ENCODE data around the gene CD22. TPM values are rescaled to one million over a fixed set of nuclear protein-coding genes. Genes with fewer than 3 reads are reported as not detected.
"Not testable (repeated sequence)": the region's sequence is repeated elsewhere in the genome, so short reads cannot be mapped to it uniquely, and the experiment has no call there.

CD22 gene
- total RNA-seq, 4 donors from 2014 or later, result 10.9 to 207 (median 15.7) TPM; not detected in 1

DNA sequence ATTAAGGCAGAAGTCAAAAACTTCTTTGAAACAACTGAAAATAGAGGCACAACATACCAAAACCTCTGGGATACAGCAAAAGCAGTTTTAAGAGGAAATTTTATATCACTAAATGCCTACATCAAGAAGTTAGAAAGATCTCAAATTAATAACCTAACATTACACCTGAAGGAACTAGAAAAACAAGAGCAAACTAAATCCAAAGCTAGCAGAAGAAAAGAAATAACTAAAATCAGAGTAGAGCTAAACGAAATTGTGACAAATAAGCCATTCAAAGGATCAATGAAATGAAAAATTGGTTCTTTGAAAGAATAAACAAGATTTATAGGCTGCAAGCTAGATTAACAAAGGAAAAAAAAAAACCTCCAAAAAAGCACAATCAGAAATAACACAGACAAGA, 39.4 kb downstream of the CD22 start:
- H3K4me3 ChIP-seq, result no peak overlapping the region
- H3K27ac ChIP-seq, result no peak overlapping the region
- TF ChIP-seq, protein P1, sequence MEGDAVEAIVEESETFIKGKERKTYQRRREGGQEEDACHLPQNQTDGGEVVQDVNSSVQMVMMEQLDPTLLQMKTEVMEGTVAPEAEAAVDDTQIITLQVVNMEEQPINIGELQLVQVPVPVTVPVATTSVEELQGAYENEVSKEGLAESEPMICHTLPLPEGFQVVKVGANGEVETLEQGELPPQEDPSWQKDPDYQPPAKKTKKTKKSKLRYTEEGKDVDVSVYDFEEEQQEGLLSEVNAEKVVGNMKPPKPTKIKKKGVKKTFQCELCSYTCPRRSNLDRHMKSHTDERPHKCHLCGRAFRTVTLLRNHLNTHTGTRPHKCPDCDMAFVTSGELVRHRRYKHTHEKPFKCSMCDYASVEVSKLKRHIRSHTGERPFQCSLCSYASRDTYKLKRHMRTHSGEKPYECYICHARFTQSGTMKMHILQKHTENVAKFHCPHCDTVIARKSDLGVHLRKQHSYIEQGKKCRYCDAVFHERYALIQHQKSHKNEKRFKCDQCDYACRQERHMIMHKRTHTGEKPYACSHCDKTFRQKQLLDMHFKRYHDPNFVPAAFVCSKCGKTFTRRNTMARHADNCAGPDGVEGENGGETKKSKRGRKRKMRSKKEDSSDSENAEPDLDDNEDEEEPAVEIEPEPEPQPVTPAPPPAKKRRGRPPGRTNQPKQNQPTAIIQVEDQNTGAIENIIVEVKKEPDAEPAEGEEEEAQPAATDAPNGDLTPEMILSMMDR (IDR thresholded peaks at IDR 0.05), result no peak
- no peak for TF ChIP-seq POLR2A (IDR thresholded peaks at IDR 0.05)
- H3K9me3 ChIP-seq, result no peaks in the 10 kb centered on the region
- no peaks in the 10 kb centered on the region for H3K36me3 ChIP-seq
- H3K4me1 ChIP-seq, result no peaks in the 10 kb centered on the region
- no peaks in the 10 kb centered on the region for H3K27me3 ChIP-seq
- DNase-seq, result no peak

DNA sequence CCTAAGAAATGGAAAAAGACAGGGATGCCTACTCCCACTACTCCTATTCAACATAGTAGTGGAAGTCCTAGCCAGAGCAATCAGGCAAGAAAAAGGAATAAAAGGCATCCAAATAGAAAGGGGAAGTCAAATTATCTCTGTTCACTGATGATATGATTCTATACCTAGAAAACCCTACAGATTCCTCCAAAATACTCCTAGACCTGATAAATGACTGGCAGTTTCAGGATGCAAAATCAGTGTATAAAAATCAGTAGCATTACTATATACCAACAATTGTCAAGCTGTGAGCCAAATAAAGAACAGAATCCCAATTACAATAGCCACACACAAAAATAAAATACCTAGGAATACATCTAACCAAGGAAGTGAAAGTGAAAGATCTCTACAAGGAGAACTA, 40.5 kb downstream of the CD22 start:
- Histone ChIP-seq H3K4me1 (no peaks in the 10 kb centered on the region), H3K36me3 (no peaks in the 10 kb centered on the region), H3K9me3 (no peaks in the 10 kb centered on the region), H3K4me3 (no peak overlapping the region), H3K27ac (no peak overlapping the region), H3K27me3 (no peaks in the 10 kb centered on the region)
- no peak for DNase-seq
- TF ChIP-seq POLR2A (IDR thresholded peaks at IDR 0.05), result no peak
- TF ChIP-seq, protein P1 (IDR thresholded peaks at IDR 0.05), result no peak

- no peak within 1 kb of the TSS for H3K27ac ChIP-seq
- H3K36me3 ChIP-seq, result no peaks in the 10 kb centered on the region
- no peaks in the 10 kb centered on the region for H3K9me3 ChIP-seq
- TF ChIP-seq, protein P1 (IDR thresholded peaks at IDR 0.05), result no peak
- no peak for TF ChIP-seq POLR2A (IDR thresholded peaks at IDR 0.05)
- H3K4me1 ChIP-seq, result no peaks in the 10 kb centered on the region
- H3K27me3 ChIP-seq, result no peaks in the 10 kb centered on the region
- H3K4me3 ChIP-seq, result no peak within 1 kb of the TSS
- DNase-seq, result no peak
These were observed 41.7 kb downstream of the CD22 start, which contains the start of gene GPR42 for GRCh38 chr19:35370722-35371121. Gene GPR42, plus strand, starts transcription at chr19:35371068. Its CDS starts 292 bp downstream, at chr19:35371360.

- Histone ChIP-seq H3K4me3 (no peak overlapping the region), H3K27me3 (no peaks in the 10 kb centered on the region), H3K27ac (no peak overlapping the region), H3K36me3 (no peaks in the 10 kb centered on the region), H3K9me3 (no peaks in the 10 kb centered on the region), H3K4me1 (no peaks in the 10 kb centered on the region)
- no peak for DNase-seq
- TF ChIP-seq, protein P1 (IDR thresholded peaks at IDR 0.05), result no peak
- TF ChIP-seq POLR2A (IDR thresholded peaks at IDR 0.05), result no peak
These were observed 44.5 kb downstream of the CD22 start for GRCh38 chr19:35373492-35373891.

DNA sequence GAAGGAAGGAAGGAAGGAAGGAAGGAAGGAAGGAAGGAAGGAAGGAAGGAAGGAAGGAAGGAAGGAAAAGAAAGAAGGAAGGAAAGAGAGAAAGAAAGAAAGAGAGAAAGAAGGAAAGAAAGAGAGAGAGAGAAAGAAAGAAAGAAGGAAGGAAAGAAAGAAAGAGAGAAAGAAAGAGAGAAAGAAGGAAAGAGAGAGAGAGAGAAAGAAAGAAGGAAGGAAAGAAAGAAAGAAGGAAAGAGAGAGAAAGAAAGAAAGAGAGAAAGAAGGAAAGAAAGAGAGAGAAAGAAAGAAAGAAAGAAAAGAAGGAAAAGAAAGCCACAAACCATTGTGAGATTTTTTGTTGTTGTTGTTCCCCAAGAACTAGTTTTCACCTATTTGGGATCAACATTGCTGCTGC, 45.0 kb downstream of the CD22 start:
- not testable (repeated sequence) for H3K4me1 ChIP-seq, H3K27ac ChIP-seq, H3K4me3 ChIP-seq, DNase-seq, H3K27me3 ChIP-seq, H3K36me3 ChIP-seq, H3K9me3 ChIP-seq

- H3K4me3 ChIP-seq, result no peak overlapping the region
- no peaks in the 10 kb centered on the region for H3K9me3 ChIP-seq
- no peak overlapping the region for H3K27ac ChIP-seq
- DNase-seq, result no peak
- H3K36me3 ChIP-seq, result no peaks in the 10 kb centered on the region
- no peak for TF ChIP-seq POLR2A (IDR thresholded peaks at IDR 0.05)
- TF ChIP-seq, protein P1 (IDR thresholded peaks at IDR 0.05), result no peak
- H3K4me1 ChIP-seq, result no peaks in the 10 kb centered on the region
- no peaks in the 10 kb centered on the region for H3K27me3 ChIP-seq
These were observed 46.7 kb downstream of the CD22 start for GRCh38 chr19:35375505-35376307.
